HG03457 (cell line): Measurements from ENCODE around the gene TULP1.
A peak's percentile ranks its signal among the peaks of the same experiment; 100 is the strongest.

Experiments used
- ATAC-seq: cut with Tn5 transposase; IDR thresholded peaks from one replicate; pipeline ENCODE4 v1.9.1; 2021; ENCODE audit warnings: moderate number of reproducible peaks; ENCODE audit not compliant: unreplicated experiment

TULP1 gene

DNA sequence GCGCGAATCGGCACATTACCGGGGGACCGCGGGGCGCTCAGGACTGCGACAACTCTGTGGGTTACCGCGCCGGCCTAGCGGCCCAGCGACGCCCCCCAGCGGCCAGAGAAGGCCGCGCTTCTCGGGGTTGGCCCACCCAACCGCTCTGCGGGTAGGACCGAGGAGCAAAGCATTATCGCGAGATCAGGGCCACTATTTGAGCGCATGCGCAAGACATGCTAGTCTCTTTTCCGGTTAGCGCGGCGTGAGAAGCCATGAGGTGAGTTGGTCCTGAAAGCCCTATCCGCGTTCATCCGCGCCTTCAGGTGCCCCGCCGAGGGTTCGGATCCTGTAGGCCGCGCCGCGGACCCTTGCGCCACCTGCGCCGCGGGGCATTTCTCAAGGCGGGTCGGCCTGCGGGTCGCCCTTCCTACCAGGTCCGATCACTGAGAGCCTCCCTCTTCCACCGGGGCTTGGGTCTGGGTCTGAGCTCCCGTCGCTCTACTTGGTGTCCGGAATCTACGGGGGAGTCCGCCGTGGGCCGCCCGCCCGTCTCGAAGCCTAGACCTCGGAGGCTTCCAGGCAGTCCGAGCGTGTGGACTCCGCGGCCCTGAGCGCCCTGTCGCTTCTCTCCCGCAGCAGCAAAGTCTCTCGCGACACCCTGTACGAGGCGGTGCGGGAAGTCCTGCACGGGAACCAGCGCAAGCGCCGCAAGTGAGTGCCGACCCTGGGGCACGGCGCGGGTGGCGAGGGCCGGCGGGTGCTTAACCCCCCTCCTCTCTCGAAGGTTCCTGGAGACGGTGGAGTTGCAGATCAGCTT, 44.3 kb downstream of the TULP1 start, which contains the start of gene RPL10A:
Gene RPL10A (plus strand): TSS at position 221 of the 799 bp plus-strand sequence. CDS start 34 bp downstream, at position 255.
- ATAC-seq: peak; percentile 67

DNA sequence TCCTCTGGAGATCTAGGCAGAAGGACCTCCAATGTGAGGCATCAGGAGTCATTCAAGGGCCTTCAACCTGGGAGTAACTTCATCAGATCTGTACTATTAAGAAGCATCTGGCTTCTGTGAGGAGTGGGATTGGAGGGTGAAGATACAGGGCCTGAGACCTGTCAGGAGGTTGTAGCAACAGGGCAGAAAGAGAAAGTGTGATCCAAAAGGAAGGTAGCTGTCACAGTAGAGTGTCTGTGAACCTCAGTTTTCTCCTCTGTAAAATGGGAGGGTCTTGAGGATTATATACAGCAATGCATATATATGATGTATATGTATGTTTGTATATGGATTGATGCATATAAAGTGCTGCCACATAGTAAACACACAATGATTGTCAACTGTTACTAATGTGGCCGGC, 47.0 kb downstream of the TULP1 start:
- no peak for ATAC-seq

DNA sequence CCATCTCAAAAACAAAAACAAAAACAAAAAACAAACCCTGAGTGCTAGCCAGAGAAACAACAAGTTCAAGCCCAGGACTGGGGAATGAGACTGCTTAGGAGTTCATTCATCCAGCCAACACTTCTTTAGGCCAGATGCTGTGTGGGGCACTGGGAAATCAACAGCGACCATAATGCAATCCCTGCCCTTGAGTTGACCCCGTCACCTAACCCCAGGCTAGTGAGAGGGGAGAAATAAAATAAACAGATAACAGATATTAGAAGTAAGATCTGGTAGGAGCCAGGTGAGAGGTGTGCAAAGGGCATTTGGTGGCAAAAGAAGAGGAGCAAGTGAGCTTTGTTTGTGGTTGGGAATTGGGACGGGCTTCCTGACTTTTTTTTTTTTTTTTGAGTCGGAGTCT, 49.4 kb downstream of the TULP1 start:
- ATAC-seq: no peak

DNA sequence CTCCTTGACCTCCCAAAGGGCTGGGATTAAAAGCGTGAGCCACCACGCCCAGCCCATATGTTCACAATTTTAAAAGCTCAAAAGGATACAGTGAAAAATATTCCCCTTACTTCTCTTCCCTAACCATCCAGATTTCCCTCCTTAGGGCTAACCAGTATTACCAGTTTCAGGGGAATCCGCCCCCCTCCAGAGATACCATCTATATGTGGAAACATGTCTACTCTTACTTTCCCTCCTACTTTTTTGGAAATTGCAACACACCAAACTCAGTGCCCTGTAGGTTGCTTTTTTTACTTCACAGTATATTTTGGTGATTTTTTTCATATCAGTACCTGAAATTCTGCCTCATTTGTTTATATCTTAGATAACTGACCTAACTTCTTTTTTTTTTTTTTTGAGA, 51.4 kb downstream of the TULP1 start:
- ATAC-seq: no peak

DNA sequence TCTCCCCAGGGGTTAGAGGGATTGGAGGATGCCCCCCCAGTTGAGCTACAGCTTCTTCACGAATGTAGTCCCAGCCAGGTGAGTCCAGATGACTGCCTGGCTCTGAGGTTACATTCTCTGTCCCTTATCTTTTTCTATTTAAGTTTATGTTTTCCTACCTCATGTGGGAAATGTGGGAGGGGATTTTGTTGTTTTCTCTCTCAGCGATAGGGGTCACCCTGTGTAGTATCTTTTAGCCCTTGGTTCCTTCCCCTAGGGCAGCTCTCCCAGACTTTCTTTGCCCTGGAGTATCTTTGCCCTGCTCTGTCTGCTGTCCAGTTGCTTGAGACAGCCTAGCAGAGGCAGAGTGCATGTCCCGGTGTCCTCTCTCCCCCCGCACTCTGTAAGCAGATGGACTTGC, 54.8 kb downstream of the TULP1 start:
- no peak for ATAC-seq

DNA sequence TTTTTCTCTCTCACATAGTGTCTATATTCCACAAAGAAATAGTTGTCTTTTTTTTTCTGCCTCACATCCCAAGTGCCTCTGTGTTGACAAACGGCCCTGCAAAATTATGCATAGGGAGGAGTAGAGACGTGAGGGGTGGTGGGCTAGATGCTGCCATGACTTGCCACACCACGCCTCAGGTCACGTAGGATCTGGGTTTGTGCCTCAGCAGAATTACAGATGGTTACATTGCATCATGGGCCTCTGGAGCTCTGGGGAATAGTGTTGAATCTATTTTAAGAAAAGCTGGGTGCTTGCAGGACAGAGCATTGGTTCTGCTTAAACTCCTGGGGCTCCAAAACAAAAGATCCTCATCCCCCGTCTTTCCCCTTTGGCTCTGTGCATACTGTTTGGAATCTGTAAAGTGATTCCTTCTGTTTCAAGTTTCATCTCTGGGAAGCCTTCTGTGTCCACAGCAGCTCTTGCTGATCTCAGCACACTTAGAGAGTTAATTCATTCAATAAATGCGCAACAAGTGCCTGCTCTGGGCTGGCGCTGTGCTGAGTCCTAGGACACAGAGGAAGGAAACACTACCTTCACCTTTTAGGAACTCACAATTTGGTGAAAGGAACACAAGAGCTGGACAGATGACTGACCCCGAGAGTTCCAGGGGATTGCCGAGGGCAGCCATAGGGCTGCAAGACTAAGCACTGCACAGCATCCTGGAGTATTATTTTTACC, 58.1 kb downstream of the TULP1 start:
- ATAC-seq: no peak

DNA sequence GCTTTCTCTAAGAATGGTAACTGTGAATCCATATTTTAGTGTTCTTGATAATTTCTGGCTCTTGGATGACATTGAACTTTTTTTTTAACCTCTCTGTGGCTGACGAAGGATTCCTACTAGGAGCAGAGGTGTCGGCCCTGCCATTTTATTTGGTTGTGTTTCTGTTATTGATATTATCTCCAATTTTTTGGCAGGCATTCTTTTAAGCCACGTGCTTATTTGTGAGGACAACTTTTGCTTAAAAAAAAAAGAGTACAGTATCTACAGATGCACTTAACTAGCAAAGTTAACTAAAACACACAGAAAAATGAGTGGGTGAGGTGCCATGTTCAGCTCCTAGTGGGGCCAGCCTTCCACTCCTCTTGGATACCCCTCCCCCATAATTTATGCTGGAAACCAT, 59.5 kb downstream of the TULP1 start:
- ATAC-seq: no peak

DNA sequence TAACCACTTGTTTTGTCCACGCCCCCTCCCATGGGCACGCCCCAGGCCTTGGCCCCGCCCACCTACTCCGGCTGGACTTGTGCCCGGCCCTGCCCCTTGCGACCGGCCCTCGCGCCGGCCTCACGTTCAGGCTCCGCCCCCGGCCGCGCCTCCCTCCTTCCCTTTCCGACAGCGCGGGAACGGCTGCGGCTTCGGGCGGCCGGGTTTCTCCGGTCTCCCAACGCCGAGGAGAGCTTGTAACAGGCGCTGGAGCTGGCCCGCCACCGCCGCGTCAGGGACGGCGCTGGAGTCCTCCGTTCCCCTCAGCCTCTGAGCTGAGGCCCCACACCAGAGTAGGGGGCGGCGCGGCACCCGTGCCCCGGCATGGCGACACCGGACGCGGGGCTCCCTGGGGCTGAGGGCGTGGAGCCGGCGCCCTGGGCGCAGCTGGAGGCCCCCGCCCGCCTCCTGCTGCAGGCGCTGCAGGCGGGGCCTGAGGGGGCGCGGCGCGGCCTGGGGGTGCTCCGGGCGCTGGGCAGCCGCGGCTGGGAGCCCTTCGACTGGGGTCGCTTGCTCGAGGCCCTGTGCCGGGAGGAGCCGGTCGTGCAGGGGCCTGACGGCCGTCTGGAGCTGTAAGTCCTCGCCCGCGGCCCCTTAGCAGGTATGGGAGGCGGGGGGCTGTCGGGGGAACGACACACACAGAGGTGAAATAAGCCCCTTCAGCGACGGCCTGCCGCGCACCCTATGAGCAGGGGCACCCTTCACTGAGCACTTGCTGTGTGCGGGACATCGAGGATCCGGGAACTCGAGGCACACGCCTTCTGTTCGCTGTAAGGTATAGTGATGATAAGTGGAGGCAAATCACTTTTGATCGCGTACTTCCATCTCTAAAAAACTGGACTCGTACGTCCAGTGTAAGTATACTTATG, 60.3 kb downstream of the TULP1 start, which contains the start of gene FANCE:
Gene FANCE (plus strand): TSS at position 156 of the 908 bp plus-strand sequence. CDS start 208 bp downstream, at position 364.
- ATAC-seq: peak; percentile 73

DNA sequence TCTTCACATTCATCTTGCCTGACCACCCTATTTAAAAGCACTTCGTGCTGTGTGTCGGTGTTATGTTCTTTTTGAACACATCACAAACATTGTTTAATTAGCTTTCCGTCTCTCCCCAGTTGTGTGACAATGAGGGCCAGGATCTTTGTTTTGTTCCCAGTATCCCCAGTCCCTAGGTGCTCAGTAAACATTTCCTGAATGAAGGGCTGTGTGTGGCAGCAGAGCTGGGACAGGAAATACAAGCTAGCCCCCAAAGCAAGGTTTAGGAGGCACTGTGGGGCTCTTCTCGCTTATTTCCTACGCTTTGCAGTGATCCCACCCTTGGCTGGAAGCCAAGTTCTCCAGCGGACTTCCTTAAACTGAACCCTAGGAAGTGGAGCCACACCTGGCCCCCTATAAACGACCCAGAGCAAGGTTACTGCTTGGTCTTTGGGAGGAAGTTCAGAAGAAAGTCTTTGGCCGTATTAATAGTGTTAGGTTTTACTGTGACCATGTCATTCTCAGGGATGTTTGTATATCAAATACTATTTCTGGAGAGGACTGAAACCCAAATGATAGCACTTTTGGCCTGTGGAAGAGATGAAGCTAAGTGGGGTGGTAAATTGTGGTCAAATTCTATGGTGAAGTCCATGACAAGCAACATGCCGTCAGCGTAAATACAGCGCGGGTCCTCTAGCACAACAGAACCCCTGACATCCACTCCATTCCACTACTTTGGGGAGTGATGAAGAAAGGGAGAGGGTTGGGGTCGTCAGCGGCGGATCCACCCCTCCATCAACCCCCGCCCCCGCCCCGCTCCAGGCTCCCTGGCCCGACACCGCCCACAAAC, 61.1 kb downstream of the TULP1 start:
- no peak for ATAC-seq

DNA sequence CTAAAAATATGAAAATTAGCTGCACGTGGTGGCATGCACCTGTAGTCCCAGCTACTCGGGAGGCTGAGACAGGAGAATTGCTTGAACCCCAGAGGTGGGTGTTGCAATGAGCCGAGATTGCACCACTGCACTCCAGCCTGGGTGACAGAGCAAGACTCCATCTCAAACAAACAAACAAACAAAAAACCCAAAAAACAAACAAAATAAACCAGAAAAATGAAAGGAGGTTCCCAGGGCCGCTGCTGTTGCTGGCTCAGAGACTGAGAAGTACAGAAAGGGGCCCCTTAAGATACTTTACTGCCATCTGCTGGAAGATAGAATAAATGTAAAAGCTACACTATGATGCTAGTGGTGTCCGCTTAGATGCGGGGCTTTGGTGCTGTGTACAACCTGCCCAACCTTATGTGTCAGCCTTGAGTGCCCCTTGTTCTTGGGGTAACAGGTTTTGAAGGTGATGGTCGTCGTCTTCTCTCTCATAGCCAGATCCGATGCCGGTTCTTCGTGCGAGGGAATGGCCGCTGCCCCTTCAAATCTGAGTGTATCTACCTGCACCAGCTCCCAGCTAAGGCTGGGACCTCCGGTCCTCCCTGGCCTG, 63.3 kb downstream of the TULP1 start:
- ATAC-seq: no peak

DNA sequence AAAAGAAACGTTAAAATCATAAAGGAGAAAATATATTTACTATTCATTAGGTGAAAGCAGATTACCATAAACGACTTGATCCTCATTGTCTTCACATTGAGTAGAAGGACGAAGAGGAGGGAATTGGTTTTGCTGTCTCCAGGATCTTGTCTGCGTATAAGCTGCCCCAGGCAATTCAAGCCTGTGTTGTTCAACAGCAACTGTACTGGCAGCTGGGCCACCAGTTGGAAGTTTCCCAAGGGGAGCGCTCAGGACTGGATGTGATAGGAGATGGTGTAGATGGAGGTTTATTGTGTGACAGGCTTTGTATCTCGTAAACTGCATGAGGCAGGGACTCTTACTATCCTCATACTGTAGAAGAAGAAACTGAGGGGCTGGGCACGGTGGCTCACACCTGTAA, 64.5 kb downstream of the TULP1 start:
- ATAC-seq: no peak
